Inflammatory macrophage (primary cell): Measurements from ENCODE around the gene MAN1A2.
A peak's percentile ranks its signal among the peaks of the same experiment; 100 is the strongest.

Experiments used
- DNase-seq, 2 donors: peaks; one replicate each; pipeline ENCODE4 v3.0.0-alpha.2; 2020 to 2022

Gene MAN1A2

DNA sequence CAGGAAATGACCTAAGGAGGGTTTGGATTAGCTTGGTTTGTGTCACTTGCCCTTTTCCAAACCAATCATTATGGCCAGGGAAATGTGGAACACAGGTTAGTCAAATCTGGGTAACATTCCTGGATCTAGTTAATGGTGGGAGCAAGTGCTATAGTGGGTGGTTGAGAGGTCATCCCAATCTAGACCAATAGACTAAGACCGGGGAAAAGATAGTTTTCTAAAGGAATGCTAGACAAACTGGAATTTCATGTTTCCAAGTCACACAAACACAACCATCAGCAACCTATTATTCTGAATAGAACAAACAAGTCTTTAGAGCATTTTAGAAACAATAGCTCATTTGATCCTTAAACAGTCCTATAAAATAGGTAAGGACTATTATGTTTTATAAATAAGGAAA is 4.3 kb upstream of the MAN1A2 start:
- DNase-seq = no peak

DNA sequence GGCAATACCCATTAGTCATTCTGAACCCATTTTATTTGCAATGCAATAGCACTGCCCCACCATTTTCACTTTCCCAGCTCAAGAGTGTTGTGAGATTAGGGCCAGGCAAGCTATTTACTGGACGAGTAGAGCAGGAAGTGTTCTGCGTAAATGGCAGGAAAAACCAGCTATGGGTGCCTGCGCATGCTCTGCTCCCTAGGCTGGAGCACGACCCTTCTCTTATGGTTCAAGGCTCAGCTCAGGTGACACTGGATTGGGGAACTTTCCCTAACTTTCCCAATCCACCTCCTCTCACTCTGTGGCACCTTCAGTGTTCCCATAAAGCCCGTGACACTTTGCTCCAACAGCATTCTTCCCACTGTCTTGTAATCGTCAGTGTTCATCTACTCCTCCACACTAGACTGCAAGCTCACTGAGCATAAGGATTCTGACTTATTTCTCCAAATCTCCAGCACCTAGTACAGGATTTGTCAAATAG is 3.6 kb upstream of the MAN1A2 start:
- no peak for DNase-seq

DNA sequence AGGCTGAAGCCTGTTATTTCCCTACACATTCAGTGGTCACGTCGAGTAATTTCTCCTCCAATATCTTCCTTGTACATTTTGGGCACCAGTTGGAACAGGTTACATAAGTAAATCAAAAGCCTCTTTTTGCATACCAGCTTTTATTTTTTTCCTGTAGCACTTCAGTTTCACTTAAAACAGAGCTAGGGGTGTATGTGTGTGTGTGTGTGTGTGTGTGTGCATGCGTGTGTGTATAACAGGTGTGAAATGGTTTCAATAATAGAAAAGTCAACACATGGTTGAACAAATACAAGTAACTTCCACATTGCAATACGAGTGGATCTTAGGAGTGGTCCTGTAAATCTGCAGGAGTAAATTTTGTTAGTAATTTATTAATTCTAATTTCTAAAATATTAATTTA is 3.0 kb upstream of the MAN1A2 start:
- DNase-seq = no peak

DNA sequence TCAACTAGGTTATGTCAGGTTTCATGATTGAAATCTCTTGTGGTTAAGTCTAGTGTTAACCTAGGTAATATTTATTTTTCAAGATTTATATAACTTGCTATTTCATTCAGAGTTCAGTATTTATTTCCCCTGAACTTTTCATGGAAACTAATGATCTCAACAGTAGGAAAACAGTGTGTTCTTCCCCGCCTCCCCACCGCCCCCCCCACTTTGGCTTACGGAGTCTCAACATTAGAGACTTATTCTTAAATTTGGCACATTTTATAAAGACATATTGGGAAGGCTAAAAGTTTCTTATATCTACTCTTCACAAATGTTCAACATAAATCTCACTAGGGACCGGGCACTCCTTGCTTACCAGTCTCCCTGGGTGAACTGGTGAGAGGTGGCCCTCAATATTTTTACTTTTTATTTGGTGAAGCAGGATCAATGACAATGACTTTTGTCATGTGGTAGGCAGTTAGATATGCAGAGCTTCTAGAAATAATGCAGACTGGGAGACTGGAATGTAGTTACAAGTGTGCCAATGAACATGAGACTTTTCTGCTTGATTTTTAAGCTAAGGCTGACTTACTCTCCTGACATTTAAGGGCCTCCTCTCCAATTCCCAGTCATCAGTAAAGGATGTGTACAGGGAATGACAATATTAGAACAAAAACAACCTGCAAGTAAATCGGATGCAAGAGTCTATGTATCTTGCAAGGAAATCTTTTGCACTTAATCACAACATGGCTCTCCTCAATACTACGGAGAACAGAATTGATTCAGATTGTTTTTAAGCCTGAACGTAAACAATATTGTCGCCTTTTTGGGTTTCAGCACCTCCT is 1.7 kb upstream of the MAN1A2 start:
- DNase-seq = no peak

DNA sequence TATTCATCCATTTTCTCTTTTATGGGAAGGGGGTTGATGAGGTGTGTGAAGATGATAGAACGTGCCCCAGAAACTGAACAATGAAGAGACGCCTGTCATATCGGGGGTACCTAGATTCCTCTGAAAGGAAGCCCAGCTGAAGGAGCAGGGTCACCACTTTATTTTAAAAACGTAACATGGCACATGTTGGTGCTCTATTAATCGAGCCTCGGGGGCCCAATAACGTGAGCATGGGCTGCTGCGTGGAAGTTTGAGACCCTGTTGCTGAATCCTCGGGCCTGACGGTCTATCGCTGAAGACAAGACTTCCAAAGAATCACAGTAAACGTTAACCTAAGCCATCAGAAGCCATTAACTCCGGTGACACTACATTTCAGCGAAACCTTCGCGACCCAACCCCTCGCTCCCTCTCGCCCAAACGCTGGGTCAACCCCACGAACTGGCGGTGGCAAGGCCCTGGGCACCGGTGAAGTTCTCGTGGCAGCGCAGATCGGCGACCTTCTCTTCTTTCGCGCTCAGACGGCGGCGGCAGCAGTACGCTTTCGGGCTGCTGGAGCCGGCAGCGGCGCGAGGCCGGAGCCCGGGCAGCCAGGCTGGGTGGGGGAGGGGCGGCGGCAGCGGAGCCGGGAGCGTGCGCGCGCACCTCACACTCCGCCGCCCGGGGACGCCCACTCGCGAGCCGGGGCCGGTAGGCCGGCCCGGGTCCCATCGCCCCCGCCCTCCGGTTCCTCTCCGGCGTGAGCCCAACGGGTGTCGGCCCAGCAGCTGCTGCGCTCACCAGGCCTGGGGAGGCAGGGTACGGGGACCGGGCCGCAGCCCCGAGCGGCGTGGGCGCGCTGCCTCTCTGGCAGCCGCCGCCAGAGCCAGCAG is 838 bp upstream of the MAN1A2 start:
- peak; percentile 73 to 81 for DNase-seq

DNA sequence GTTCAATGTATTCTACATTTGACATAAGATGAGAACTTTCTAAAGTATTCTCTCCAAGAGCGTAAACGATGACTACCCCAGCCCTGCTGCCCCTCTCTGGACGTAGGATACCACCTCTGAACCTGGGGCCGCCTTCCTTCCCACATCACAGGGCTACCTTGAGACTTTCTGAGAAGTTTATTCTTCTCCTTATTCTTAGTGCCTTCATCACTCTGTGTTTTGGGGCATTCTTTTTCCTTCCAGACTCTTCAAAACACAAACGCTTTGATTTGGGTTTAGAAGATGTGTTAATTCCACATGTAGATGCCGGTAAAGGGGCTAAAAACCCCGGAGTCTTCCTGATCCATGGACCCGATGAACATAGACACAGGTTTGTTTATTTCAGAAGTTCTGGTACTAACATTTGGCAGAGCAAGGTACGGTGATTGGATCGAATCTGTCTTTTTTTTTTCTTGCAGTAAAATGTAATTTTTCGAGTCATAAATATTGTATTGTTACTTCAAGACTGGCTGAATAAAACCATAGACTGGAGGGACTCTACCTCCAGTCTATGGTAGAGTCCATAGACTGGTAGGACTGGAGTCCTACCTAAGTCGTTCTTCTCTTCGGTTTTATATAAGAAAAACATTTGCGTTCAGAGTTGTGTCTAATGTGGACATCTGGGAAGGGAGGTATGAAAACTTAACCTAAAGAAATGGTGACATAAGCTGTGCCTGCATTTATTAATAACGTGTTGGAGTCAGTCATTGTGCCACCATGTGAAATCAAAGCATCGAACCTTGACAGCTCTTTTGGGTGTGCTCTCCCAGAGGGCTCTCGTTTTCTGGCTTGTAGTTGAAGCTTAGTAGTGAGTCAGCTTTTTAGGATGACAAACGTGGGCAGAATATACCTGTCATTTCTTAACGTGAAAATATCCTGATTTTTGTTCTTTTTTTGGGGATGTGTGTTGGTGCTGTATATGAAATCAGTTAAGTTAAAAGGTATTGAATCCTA is 1.2 kb downstream of the MAN1A2 start:
- DNase-seq = no peak

DNA sequence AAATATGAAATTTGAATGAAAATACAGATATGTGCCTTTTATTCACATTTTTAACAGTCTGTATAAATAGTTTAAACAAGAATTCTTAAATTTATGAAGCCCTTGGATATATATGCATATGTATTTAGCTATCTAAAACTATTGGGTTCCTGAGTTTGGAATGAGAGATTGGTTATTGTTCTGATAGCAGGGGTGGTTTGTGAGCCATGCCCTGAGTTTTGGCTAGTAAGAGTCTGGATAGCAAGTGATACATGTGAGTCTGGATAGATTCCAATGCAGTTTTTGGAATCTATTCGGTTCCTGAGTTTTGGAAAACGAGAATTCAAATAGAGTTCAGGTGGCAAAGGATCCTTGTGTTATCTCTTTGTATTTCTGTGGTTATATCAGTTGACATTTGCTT is 2.8 kb downstream of the MAN1A2 start:
- no peak for DNase-seq

DNA sequence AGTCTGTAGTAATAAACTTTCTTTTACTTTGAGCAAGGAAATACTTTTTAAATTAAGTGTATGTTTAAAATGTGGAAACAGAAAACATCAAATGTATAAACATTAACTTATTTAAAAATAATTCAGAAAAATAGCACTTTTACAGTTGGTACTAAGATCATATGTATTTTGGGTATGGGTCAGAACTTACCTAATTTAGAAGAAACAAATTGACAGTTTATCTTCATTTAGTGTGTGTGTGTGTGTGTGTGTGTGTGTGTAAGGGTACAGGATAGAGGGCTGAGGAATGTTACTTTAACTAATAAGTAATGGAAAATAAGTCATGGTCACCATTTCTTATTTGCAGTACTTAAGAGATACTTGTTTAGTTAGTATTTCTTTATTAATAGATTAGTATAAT is 3.3 kb downstream of the MAN1A2 start:
- no peak for DNase-seq

DNA sequence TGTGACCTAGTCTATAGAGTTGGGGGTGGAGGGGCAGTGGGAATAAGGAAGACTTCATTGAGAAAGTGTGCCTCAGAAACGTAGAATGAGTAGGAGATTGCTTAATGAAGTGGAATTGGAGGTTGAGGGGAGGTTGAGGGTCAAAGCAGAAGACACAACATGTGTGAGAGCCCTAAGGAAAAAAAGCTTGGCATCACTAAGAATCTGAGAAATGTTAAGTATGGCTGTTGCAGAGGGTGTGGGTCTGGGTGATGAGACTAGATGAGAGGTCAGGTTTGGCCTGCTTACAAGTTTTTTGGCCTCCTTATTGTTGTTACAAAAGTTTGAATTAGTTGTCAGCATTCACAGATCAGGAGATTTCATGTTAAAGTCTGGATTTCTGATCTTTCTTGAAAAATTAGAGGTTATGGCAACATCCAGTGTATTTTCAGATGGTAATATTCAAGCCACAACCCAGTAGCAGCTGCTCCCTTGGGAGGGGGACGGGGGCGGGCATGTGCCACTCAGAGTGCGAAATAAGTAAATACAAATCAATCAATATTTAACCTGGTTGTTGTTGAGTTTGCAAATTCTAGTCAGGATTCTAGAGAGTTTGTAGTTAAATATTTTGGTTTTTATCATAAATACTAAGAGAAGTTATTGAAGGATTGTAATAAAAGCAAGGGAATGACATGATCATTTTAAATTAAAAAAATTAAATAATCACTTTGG is 4.3 kb downstream of the MAN1A2 start:
- no peak for DNase-seq

DNA sequence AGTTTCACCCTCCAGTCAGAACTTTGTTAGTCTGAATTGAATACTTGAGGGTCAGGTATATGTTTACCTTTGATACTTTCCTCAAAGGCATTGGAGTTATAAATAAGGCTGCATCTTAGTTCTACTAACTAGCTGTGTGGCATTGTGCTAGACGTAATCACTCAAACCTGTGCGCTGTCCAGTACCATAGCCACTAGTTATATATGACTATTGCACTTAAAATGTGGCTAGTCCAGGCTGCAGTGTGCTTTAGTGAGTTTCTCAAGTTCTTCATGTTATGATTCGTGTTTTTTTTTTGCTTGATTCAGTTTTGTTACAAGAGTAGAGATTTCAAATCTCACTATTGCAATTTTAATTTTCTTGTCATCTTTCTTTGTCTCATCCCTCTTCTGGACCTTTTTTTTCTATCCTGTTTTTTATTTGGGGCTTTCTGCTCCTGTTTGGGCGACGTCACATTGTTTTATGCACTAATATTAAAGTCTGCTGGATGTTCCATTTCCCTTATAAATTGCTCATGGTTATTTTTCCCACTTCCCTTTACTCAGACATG is 5.7 kb downstream of the MAN1A2 start:
- no peak for DNase-seq

DNA sequence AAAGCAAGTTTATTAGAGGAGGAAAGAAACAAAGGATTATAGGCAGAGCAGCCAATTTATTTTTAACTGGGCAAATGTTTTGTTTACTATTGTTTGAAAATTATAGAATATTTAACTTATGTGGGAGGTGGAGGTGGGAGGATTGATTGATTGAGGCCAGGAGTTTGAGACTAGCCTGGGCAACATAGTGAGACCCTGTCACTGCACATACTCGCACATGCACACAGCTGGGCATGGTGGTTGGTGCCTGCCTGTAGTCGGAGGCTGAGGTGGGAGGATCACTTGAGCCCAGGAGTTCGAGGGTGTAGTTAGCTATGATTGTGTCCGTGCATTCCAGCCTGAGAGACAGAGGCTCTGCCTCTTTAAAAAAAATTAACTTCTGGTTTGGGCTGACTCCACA is 6.7 kb downstream of the MAN1A2 start:
- no peak for DNase-seq

DNA sequence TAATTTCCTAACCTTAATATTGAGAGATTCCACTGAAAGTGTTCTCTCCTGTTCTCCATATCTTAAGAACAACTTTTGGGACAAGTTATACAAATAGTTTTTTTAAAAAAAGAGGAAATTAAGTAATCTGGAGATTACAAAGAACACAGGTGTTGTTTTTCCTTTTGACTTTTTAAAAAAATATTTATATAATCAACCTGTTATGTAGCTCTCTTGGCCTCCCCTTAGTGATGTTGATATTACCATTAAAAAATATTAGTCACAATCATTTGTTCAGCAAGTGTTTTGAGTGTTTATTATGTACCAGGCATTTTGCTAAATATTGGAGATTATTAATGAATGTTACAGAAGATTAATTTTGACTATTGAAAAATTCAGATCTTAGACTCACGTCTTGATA is 8.1 kb downstream of the MAN1A2 start:
- no peak for DNase-seq

DNA sequence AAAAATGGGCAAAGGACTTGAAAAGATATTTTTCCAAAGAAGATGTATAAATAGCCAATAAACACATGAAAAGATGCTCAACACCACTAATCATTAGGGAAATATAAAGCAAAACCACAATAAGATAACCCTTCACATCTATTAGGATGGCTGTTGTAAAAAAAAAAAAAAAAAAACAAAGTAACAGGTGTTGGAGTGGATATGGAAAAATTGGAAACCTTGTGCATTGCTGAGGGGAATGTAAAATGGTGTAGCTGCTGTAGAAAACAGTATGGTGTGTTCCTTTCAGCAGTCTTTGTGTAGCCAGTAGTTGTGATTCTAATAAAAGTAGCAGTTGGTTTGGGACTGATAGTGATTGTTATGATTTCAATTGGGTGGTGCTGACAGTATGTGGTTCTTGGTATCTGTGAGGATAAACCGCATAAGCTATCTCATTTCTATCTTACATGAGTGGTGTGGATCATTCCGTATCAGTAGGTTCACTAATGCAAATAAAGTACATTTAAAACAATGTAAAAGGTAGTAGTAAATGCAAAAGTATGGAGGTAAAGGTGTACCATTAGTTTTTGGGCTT is 19.9 kb downstream of the MAN1A2 start:
- no peak for DNase-seq

DNA sequence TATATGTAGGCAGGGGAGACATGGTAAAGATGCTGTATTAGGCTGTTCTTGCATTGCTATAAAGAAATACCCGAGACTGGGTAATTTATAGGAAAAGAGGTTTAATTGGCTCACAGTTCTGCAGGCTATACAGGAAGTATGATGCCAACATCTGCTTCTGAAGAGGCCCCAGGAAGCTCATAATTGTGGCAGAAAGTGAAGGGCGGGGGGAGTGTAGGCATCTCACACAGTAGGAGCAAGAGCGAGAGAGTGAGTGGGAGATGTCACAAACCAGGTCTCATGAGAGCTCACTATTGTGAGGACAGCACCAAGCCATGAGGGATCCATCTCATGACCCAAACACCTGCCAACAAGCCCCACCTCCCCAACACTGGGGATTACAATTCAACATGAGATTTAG is 21.1 kb downstream of the MAN1A2 start:
- no peak for DNase-seq

DNA sequence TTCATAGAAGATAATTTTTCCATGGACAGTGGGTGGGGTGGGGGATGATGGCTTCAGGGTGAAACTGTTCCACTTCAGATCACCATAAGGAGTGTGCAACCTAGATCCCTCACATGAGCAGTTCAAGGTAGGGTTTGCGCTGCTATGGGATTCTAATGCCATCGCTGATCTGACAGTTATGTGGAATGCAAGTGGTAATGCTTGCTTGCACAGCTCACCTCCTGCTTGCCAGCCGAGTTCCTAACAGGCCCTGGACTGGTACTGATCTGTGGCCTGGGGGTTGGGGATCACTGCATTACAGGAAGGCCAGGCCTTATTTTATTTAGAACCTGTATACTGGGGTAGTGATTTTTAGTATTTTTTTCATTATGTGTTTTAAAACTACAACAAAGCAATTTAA is 22.0 kb downstream of the MAN1A2 start:
- no peak for DNase-seq

DNA sequence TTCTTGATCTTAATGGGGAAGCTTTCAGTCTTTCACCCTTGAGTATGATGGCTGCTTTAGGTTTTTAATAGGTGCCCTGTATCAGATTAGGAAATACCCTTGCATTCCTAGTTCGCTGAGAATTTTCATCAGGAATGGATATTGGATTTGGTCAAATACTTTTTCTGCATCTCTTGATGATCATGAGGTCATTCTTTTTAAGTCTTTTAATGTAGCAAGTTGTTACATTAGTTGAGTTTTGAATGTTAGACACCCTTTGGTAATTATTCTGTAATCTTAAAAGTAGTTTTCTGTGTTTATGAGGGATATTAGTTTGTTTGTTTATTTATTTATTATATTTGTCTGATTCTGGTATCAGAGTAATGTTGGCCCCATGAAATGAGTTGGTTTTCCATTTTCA is 22.5 kb downstream of the MAN1A2 start:
- DNase-seq = no peak

DNA sequence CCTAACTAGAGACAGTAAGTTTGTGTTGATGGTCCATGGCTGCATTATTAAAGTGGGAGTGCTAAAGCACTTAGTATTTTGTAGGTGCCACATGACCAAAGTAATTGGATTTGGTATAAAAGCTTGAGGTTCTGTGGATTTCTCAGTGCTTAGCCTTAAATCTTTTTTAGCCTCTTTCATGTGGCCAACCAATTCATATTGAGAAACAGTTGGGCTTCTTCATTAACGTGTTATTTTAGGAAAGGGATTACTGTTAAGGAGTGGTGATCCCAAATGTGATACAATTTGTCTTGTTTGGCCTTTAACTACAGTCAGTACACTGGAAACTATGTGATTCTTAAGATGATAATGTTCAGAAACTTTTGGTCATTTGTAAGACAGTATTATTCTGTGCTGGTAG is 25.5 kb downstream of the MAN1A2 start:
- no peak for DNase-seq

DNA sequence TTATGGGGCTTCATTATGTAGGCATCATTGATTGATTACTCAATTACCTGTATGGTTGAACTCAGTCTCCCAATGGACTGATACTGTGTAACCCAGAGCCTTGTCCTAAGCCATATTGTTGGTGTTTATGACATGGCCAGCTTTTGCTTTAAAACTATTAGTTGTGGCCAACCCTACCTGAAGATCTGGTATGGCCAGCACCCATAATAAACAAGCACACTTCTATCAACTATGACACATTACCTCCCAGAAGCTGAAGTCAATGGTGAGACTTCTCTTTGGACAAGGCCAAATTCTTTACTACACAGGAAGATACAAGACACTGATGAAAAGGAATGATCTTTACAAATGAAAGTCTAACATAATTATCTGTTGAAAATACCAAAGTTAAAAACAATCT is 28.8 kb downstream of the MAN1A2 start:
- DNase-seq = no peak

DNA sequence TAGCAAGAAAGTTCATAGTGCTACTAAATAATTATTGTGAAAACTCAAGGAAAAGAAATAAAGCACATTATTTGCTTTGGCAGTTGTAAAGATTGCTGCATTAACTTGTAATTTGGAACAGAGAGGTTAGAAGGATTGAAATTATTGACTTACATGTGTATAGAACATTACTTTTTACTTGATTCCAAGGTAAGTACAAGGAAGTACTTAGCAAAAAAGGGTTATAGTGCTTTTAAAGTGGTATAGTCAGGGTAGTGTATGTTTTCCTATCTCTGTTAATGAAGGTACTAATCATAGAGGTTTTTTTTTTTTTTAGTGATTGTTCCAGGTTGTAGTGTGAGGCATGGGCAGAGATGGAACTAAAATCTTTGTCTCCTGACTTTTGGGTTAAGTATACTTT is 29.4 kb downstream of the MAN1A2 start:
- no peak for DNase-seq

DNA sequence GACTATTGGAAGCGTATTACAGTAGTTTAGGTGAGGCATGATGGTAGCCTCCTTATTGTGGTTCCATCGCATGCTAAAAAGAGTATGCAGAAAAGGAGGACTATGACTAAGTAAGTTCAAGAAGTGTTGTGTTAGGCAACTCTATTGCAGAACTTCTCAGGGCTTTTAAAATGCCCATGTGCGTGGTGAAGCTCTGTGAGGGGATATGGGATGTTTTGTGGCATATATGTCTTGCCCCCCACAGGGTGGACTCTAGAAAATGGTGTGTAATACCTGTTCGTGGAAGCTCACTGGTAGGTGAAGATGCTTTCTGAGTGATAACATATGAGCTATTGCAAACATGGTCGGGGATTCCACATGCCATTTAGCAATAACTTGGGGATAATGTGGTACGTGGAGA is 31.7 kb downstream of the MAN1A2 start:
- DNase-seq = no peak

DNA sequence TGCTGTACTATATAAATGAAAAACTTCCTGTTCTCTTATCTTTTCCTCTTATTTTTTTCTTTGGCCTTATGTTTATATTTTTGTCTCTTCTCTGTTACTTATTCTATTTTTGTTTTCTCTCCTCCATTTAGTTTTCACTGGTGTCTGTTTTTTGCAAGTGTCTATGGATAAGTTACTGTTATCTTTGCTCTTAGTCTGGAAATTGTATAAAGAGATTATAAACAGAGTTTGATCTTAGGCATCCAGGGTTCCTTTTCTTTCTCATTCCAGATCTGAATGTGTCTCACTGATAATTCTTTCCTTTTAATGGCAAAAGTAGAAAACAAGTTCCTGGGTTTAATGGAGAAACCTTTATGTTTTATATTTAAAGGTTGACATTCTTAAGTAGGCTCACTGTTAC is 34.5 kb downstream of the MAN1A2 start:
- no peak for DNase-seq
